Adrenal gland (tissue), 12 donors: ENCODE measurements around the gene LAMP2. TPM values are rescaled to one million over a fixed set of nuclear protein-coding genes. Genes with fewer than 3 reads are reported as not detected.

Source experiments
- DNase-seq, 7 donors: peaks; one replicate each; pipeline ENCODE4 v3.0.0-alpha.2; 2019 to 2020
- H3K27ac ChIP-seq, 5 donors: fragments of 200-600 bp; sonication (generic) in 4 of 5; 1 replicate in 3 of 5; 2 replicates in 2 of 5; pipeline versions ENCODE4 v1.5.1 to v1.8.0; 2016 to 2020; ENCODE audit warnings: mild to moderate bottlenecking in 1 of 5
- H3K27me3 ChIP-seq: fragments of 200-600 bp; 2 replicates; pipeline ENCODE4 v1.8.0; 2021
- H3K36me3 ChIP-seq, 2 donors: fragments of 200-600 bp; replicated peaks in 1 of 2; 1 replicate in 1 of 2; 2 replicates in 1 of 2; pipeline versions ENCODE4 v1.5.1 to v1.8.0; 2018 to 2022
- H3K4me1 ChIP-seq, 2 donors: fragments of 200-600 bp; replicated peaks in 1 of 2; 1 replicate in 1 of 2; 2 replicates in 1 of 2; pipeline versions ENCODE4 v1.5.1 to v1.8.0; 2018 to 2021
- H3K4me3 ChIP-seq, 4 donors: fragments of 200-600 bp; sonication (generic) in 3 of 4; one replicate each; pipeline ENCODE4 v1.5.1; 2016 to 2018
- H3K9me3 ChIP-seq, 3 donors: fragments of 200-600 bp; sonication (generic) in 1 of 3; replicated peaks in 1 of 3; 1 replicate in 2 of 3; 2 replicates in 1 of 3; pipeline versions ENCODE4 v1.5.1 to v1.8.0; 2016 to 2021
- POLR2A ChIP-seq, 2 donors: fragments of 450-650 bp; IDR thresholded peaks; one replicate each; pipeline ENCODE4 v1.6.1; 2017; ENCODE audit warnings: antibody characterized with exemption in 2 of 2, mild to moderate bottlenecking in 2 of 2, moderate library complexity in 1 of 2
- WGBS, 4 donors: extraction: QIAGEN DNeasy Blood & Tissue Kit in 2 of 4; methylation state at CpG; one replicate each; pipeline versions ENCODE4 v1.1.5 to v1.1.7; 2013 to 2017; 5-methylcytosine and 5-hydroxymethylcytosine counted together
- intact Hi-C, 2 donors: fragments of 100-400 bp; cut with DNase I; formaldehyde crosslinking; loops; one replicate each; pipeline versions ENCODE4 v1.14.1 to v1.15.0; 2022 to 2023
- polyA plus RNA-seq, 3 donors: library from polyadenylated mRNA; stranded (reverse); fragments of 200-250 nt in 2 of 3; fragments of 350-450 nt in 1 of 3; fragmentation: Illumina TruSeq in 1 of 3; extraction: RNeasy Lipid Tissue Mini Kit (QIAGEN cat#74804) in 1 of 3; gene quantifications; one replicate each; pipeline ENCODE4 v1.2.3, GENCODE V29; 2013 to 2014
- total RNA-seq, 9 donors: library from RNA; depleted of rRNA in 4 of 9; stranded (reverse); fragments of >200 nt in 4 of 9; fragments of 120-200 nt in 1 of 9; fragmentation: NEBNext Ultra II Directional in 1 of 9; extraction: Animal tissue kit (Norgen Biotek cat#: 25700) in 1 of 9; gene quantifications; one replicate each; pipeline versions ENCODE4 v1.1.0 to v1.2.4, GENCODE V29; 2013 to 2023
- TF ChIP-seq, protein P1 (sequence below), 6 experiments: fragments of 450-650 bp in 4 of 6; fragments of 200-600 bp in 2 of 6; sonication (generic) in 1 of 6; IDR thresholded peaks; 1 replicate in 5 of 6; 2 replicates in 1 of 6; pipeline versions ENCODE4 v1.5.1 to v1.8.0; 2016 to 2021; ENCODE audit warnings: antibody characterized with exemption in 6 of 6, mild to moderate bottlenecking in 2 of 6, moderate library complexity in 1 of 6
- donor health status: healthy with polysubstance abuse.
- donor health status: Bipolar disorder and iron deficiency.
- donor health status: DM: yes; HTN: yes; CAD: no.
- donor health status: DM: no; HTN: no; CAD: no.
- donor health status: DM: no; HTN: no; CAD: no.
- donor health status: DM: yes; HTN: yes; CAD: no.

Gene LAMP2
- total and polyA plus RNA-seq, 12 donors = 15.8 to 206 (median 157) TPM

DNA sequence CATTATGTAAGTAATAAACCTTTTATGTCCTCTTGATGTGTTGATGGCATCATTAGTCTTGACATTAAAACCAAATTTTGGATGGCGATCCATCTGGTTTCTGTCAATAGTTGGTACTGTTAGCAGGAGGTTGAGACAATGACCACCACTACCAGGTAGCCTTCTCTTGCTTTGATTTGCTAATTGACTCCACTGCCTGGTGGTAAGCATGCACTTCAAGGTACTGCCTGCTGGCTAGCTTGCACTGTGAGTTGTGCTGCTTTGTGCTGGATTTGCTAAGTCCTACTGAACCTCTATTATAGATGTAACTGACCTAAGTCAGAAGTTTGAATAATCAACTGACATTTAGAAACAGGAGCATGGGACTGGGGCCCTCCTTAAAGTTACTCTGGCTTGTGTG, 60.9 kb downstream of the LAMP2 start:
- WGBS, 4 donors = 44 to 67% (median 53%) methylated on average over 1 of the region's 1 CpG
- no peaks in the 10 kb centered on the region for H3K4me1 ChIP-seq
- H3K9me3 ChIP-seq = no peaks in the 10 kb centered on the region
- no peaks in the 10 kb centered on the region for H3K27me3 ChIP-seq
- no peak for DNase-seq
- no peak overlapping the region for H3K4me3 ChIP-seq
- TF ChIP-seq POLR2A (IDR thresholded peaks at IDR 0.05) = no peak
- TF ChIP-seq, protein P1, sequence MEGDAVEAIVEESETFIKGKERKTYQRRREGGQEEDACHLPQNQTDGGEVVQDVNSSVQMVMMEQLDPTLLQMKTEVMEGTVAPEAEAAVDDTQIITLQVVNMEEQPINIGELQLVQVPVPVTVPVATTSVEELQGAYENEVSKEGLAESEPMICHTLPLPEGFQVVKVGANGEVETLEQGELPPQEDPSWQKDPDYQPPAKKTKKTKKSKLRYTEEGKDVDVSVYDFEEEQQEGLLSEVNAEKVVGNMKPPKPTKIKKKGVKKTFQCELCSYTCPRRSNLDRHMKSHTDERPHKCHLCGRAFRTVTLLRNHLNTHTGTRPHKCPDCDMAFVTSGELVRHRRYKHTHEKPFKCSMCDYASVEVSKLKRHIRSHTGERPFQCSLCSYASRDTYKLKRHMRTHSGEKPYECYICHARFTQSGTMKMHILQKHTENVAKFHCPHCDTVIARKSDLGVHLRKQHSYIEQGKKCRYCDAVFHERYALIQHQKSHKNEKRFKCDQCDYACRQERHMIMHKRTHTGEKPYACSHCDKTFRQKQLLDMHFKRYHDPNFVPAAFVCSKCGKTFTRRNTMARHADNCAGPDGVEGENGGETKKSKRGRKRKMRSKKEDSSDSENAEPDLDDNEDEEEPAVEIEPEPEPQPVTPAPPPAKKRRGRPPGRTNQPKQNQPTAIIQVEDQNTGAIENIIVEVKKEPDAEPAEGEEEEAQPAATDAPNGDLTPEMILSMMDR (IDR thresholded peaks at IDR 0.05) = no peak
- H3K36me3 ChIP-seq = no peaks in the 10 kb centered on the region
- no peak overlapping the region for H3K27ac ChIP-seq
- intact Hi-C loops = no loop called here

DNA sequence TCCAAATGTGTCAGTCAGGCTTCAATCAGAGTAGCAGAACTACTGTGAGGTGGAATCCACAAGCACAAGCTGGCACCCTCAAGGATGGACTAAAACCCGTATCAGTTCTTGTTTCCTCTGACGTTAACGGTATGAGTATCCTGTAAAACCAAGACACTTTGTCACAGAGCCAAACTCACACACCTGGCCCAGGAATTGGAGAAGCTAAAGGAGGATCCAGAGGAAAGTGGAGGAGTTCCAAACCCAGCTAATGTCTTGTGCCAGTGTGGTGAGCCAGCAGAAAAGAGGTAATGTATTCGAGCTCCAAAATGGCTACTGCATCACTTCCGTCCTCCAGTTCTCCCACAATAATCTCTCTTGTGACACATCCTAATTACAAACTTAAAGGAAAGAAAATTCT, 62.5 kb downstream of the LAMP2 start:
- H3K4me1 ChIP-seq = no peaks in the 10 kb centered on the region
- no peaks in the 10 kb centered on the region for H3K36me3 ChIP-seq
- no peak overlapping the region for H3K27ac ChIP-seq
- intact Hi-C loops = no loop called here
- no peaks in the 10 kb centered on the region for H3K27me3 ChIP-seq
- no peak overlapping the region for H3K4me3 ChIP-seq
- no peak for DNase-seq
- no peaks in the 10 kb centered on the region for H3K9me3 ChIP-seq
- TF ChIP-seq, protein P1 (IDR thresholded peaks at IDR 0.05) = no peak
- TF ChIP-seq POLR2A (IDR thresholded peaks at IDR 0.05) = no peak
- 73 to 84% (median 81%) methylated on average over 4 to 5 of the region's 5 CpGs for WGBS, 4 donors

DNA sequence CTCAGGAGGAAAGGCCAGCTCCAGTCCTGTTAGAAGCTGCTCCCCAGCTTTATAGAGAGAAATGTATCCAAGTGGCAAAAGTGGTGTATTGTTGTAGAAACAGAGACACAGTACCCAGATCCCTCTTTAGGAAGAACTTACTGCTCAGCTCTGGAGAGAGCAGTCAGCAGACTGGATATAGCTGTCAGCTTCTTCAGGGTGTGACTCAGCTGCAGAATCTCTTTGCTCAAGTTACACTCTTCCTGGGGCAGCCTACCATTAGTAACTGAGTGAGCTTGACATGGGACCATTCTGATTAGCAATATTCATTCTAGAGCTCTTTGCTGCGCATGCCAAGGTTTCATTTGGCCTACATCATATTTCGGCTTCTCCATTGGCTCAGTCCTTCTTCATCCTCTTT, 66.7 kb downstream of the LAMP2 start:
- WGBS, 4 donors = 83 to 95% (median 88%) methylated on average over 2 of the region's 2 CpGs
- H3K9me3 ChIP-seq = no peaks in the 10 kb centered on the region
- H3K36me3 ChIP-seq = no peaks in the 10 kb centered on the region
- DNase-seq = no peak
- intact Hi-C loops = no loop called here
- H3K4me3 ChIP-seq = no peak overlapping the region
- peaks cover 6% of the 10 kb centered on the region for H3K27me3 ChIP-seq
- no peaks in the 10 kb centered on the region for H3K4me1 ChIP-seq
- no peak overlapping the region for H3K27ac ChIP-seq
- TF ChIP-seq POLR2A (IDR thresholded peaks at IDR 0.05) = no peak
- TF ChIP-seq, protein P1 (IDR thresholded peaks at IDR 0.05) = no peak

DNA sequence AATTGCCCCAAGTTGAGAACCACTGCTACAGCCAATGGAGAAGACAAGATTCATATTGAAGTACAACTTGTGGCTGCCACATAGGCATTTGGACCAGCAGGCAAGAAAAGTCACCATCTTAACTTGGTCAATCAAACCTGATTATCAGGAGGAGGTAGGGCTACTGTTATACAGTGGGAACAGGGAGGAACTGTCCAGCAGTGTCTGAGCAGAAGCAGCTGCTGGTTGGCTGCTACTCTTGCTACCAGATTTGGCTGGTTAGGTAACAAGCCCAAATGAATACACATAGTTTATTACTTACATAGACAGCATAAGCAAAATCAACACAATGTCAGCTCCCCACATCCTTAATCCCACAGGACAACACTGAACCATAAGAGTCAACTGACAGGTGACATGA, 67.8 kb downstream of the LAMP2 start:
- Histone ChIP-seq H3K4me1 (no peaks in the 10 kb centered on the region), H3K36me3 (no peaks in the 10 kb centered on the region), H3K4me3 (no peak overlapping the region), H3K27ac (no peak overlapping the region), H3K9me3 (no peaks in the 10 kb centered on the region), H3K27me3 (peaks cover 6% of the 10 kb centered on the region)
- intact Hi-C loops = no loop called here
- no peak for TF ChIP-seq POLR2A (IDR thresholded peaks at IDR 0.05)
- TF ChIP-seq, protein P1 (IDR thresholded peaks at IDR 0.05) = no peak
- no peak for DNase-seq
